ENCODE results near the gene KRTAP5-8. TPM values are rescaled to one million over a fixed set of nuclear protein-coding genes. Genes with fewer than 3 reads are reported as not detected.
"Not testable (repeated sequence)": the region's sequence is repeated elsewhere in the genome, so short reads cannot be mapped to it uniquely, and the experiment has no call there.

Gene KRTAP5-8
- total and polyA plus RNA-seq, 2 experiments from 2014 or later = not detected

- no peak for TF ChIP-seq ZNF462 (CRISPR knock-in tag; IDR thresholded peaks at IDR 0.05)
- TF ChIP-seq, protein P1, sequence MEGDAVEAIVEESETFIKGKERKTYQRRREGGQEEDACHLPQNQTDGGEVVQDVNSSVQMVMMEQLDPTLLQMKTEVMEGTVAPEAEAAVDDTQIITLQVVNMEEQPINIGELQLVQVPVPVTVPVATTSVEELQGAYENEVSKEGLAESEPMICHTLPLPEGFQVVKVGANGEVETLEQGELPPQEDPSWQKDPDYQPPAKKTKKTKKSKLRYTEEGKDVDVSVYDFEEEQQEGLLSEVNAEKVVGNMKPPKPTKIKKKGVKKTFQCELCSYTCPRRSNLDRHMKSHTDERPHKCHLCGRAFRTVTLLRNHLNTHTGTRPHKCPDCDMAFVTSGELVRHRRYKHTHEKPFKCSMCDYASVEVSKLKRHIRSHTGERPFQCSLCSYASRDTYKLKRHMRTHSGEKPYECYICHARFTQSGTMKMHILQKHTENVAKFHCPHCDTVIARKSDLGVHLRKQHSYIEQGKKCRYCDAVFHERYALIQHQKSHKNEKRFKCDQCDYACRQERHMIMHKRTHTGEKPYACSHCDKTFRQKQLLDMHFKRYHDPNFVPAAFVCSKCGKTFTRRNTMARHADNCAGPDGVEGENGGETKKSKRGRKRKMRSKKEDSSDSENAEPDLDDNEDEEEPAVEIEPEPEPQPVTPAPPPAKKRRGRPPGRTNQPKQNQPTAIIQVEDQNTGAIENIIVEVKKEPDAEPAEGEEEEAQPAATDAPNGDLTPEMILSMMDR (conservative IDR thresholded peaks at IDR 0.05; ENCODE audit: low read depth in 2 of 2) = no peak
- TF ChIP-seq ZNF114 (CRISPR knock-in tag; IDR thresholded peaks at IDR 0.05) = no peak
- TF ChIP-seq EZH2phosphoT487 (IDR thresholded peaks at IDR 0.05; ENCODE audit: unreplicated experiment) = no peak
- no peak for TF ChIP-seq STAT1 (IDR thresholded peaks at IDR 0.05; ENCODE audit: unreplicated experiment)
- TF ChIP-seq NANOG (IDR thresholded peaks at IDR 0.05; ENCODE audit: borderline replicate concordance) = no peak
- no peak for TF ChIP-seq EZH2 (IDR thresholded peaks at IDR 0.05; ENCODE audit: low read depth, unreplicated experiment)
Observed at GRCh38 chr11:71575723-71576424, 38.0 kb downstream of the KRTAP5-8 start (continued).

DNA sequence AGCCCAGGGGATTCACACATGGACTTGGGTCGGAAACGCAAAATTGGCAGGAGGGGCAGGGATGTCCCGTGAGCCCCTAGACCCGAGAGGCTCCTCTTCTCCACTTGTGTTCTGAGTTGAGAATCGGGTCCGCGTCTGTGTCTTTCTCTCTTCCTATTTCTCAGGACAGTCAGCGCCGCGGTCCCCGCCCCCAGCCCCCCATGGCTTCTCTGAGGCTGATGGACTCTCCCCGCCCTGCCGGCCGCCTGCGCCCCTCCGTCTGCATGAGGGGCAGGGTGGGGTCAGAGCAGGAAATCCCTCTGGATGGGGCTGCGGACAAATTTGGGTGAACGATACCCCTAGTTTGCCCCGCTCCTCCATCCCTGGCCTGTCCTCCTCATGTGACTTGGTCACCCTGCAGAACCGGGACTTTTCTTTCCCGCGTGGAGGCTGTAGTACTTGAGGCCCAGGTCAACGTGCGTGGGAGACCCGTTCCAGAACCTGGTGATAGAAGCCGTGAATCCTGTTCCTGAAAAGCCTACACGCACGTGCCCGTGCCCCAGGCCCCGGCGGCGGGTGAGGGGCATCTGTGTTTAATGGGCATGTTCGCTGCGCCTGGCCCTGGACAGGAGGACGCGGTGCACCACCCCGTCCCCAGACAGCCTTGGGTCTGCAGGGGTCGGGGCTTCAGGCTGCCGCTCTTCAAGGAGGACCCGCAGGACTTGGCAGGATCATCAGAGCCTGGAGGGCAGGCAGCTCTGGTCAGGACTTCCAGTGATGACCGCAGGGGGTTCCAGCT lies 39.1 kb downstream of the KRTAP5-8 start:
- not testable (repeated sequence) for H3K36me3 ChIP-seq (ENCODE audit: insufficient read depth); H3K9me2 ChIP-seq (ENCODE audit: insufficient read depth); H3K9me3 Mint-ChIP-seq; H3K79me2 ChIP-seq (replicated peaks; ENCODE audit: insufficient read depth); H4K20me1 ChIP-seq (replicated peaks; ENCODE audit: insufficient read depth); H3K27me3 ChIP-seq (ENCODE audit: insufficient read depth); H3K36me3 Mint-ChIP-seq (ENCODE audit: low read depth); H3K27ac ChIP-seq (ENCODE audit: low read depth); H3K4me3 ChIP-seq; ATAC-seq; DNase-seq (ENCODE audit: low spot score); H3K27ac Mint-ChIP-seq; H3K4me2 ChIP-seq; H3F3A ChIP-seq (replicated peaks; ENCODE audit: low read depth); H3K4me3 Mint-ChIP-seq; H2AFZ ChIP-seq
- peaks cover 15% of the 10 kb centered on the region for H3K27me3 Mint-ChIP-seq (ENCODE audit: insufficient read depth, low read depth, poor library complexity)
- peaks cover 29% of the 10 kb centered on the region for H3K4me1 Mint-ChIP-seq
- peaks cover 11% of the 10 kb centered on the region for H3K4me1 ChIP-seq (ENCODE audit: insufficient read depth)
